Neural cell (in vitro differentiated cells): ENCODE results near the gene CABLES1. TPM values are rescaled to one million over a fixed set of nuclear protein-coding genes. Genes with fewer than 3 reads are reported as not detected.

Experiments used
- H2AFZ ChIP-seq: fragments of 200-600, 300-800 bp; sonication (generic), shearing (Covaris generic); 2 replicates; pipeline ENCODE4 v1.6.0; 2014; ENCODE audit warnings: low read depth, mild to moderate bottlenecking, antibody characterized with exemption, low read length, moderate library complexity
- H3F3A ChIP-seq: fragments of 200-600 bp; shearing (Covaris generic); 2 replicates; pipeline ENCODE4 v1.6.1; 2016; ENCODE audit warnings: mild to moderate bottlenecking, moderate library complexity, mixed read lengths, antibody characterized with exemption, low read length; ENCODE audit not compliant: insufficient read depth, poor library complexity, severe bottlenecking
- H3K27ac ChIP-seq: fragments of 200-600, 300-800 bp; sonication (generic), shearing (Covaris generic); 2 replicates; pipeline ENCODE4 v1.5.1; 2014; ENCODE audit warnings: mild to moderate bottlenecking, low read length, moderate library complexity
- H3K27me3 ChIP-seq: fragments of 300-800, 200-600 bp; sonication (generic), shearing (Covaris generic); 2 replicates; pipeline ENCODE4 v1.6.0; 2014; ENCODE audit warnings: mild to moderate bottlenecking, low read depth, low read length, moderate library complexity; ENCODE audit not compliant: insufficient read depth
- H3K36me3 ChIP-seq: fragments of 300-800, 200-600 bp; sonication (generic), shearing (Covaris generic); 2 replicates; pipeline ENCODE4 v1.5.1; 2014; ENCODE audit warnings: mild to moderate bottlenecking, antibody characterized with exemption, low read length, moderate library complexity; ENCODE audit not compliant: insufficient read depth
- H3K4me2 ChIP-seq: fragments of 300-800, 200-600 bp; sonication (generic), shearing (Covaris generic); 2 replicates; pipeline ENCODE4 v1.6.0; 2014; ENCODE audit warnings: mild to moderate bottlenecking, low read length
- H3K4me3 ChIP-seq: fragments of 300-800, 200-600 bp; sonication (generic), shearing (Covaris generic); 2 replicates; pipeline ENCODE4 v1.5.1; 2014; ENCODE audit warnings: mild to moderate bottlenecking, low read length, moderate library complexity
- H3K79me2 ChIP-seq: fragments of 200-600 bp; shearing (Covaris generic); replicated peaks from 2 replicates; pipeline ENCODE4 v1.6.0; 2014; ENCODE audit warnings: mild to moderate bottlenecking, low read length, moderate library complexity; ENCODE audit not compliant: insufficient read depth
- H3K9ac ChIP-seq: fragments of 300-800, 200-600 bp; sonication (generic), shearing (Covaris generic); 2 replicates; pipeline ENCODE4 v1.6.1; 2016; ENCODE audit warnings: mild to moderate bottlenecking, low read length, mixed read lengths
- H3K9me2 ChIP-seq: fragments of 200-600 bp; shearing (Covaris generic); 2 replicates; pipeline ENCODE4 v1.6.1; 2016; ENCODE audit warnings: mild to moderate bottlenecking, low read length, mixed read lengths; ENCODE audit not compliant: insufficient read depth
- H3K9me3 ChIP-seq: fragments of 200-600, 300-800 bp; sonication (generic), shearing (Covaris generic); 2 replicates; pipeline ENCODE4 v1.6.1; 2016; ENCODE audit warnings: mild to moderate bottlenecking, mixed run types, low read length, moderate library complexity, mixed read lengths
- H4K20me1 ChIP-seq: fragments of 200-600 bp; shearing (Covaris generic); 2 replicates; pipeline ENCODE4 v1.6.1; 2016; ENCODE audit warnings: mild to moderate bottlenecking, mixed run types; ENCODE audit not compliant: insufficient read depth
- EP300 ChIP-seq: fragments of 450-650 bp; conservative IDR thresholded peaks from 2 replicates; pipeline ENCODE4 v1.6.1; 2014; ENCODE audit warnings: antibody characterized with exemption, mild to moderate bottlenecking, moderate library complexity; ENCODE audit not compliant: poor library complexity, severe bottlenecking
- EZH2 ChIP-seq: fragments of 200-600, 300-800 bp; shearing (Covaris generic), sonication (generic); IDR thresholded peaks from 2 replicates; pipeline ENCODE4 v1.6.1; 2014; ENCODE audit warnings: antibody characterized with exemption, low read length, borderline replicate concordance, mild to moderate bottlenecking; ENCODE audit not compliant: insufficient read depth, poor library complexity, severe bottlenecking
- MXI1 ChIP-seq: fragments of 450-650 bp; conservative IDR thresholded peaks from 2 replicates; pipeline ENCODE4 v1.6.1; 2014; ENCODE audit warnings: antibody characterized with exemption, mild to moderate bottlenecking; ENCODE audit not compliant: poor library complexity, severe bottlenecking
- POLR2AphosphoS5 ChIP-seq: IDR thresholded peaks from 2 replicates; pipeline ENCODE4 v1.6.1; 2012
- RAD21 ChIP-seq: fragments of 450-650 bp; conservative IDR thresholded peaks from 2 replicates; pipeline ENCODE4 v1.6.1; 2014; ENCODE audit warnings: antibody characterized with exemption, mild to moderate bottlenecking, moderate library complexity
- SMC3 ChIP-seq: fragments of 450-650 bp; conservative IDR thresholded peaks from 2 replicates; pipeline ENCODE4 v1.6.1; 2014; ENCODE audit warnings: antibody characterized with exemption, mild to moderate bottlenecking, moderate library complexity; ENCODE audit not compliant: poor library complexity
- TAF1 ChIP-seq: IDR thresholded peaks from 2 replicates; pipeline ENCODE4 v1.6.1; 2012; ENCODE audit warnings: low read depth
- polyA plus RNA-seq: library from polyadenylated mRNA; depleted of rRNA; stranded (reverse); fragments of >200 nt; gene quantifications from 2 replicates; pipeline ENCODE4 v1.2.3, GENCODE V29; 2014
- TF ChIP-seq, protein P1 (sequence below): IDR thresholded peaks from 2 replicates; pipeline ENCODE4 v1.6.1; 2012; ENCODE audit warnings: borderline replicate concordance
- TF ChIP-seq, protein P2 (sequence below): fragments of 450-650 bp; IDR thresholded peaks from 2 replicates; pipeline ENCODE4 v1.5.1; 2014; ENCODE audit warnings: antibody characterized with exemption, mild to moderate bottlenecking, moderate library complexity; ENCODE audit not compliant: poor library complexity, severe bottlenecking

CABLES1 gene
- polyA plus RNA-seq, 1 donor from 2014 or later = 1.4 TPM

DNA sequence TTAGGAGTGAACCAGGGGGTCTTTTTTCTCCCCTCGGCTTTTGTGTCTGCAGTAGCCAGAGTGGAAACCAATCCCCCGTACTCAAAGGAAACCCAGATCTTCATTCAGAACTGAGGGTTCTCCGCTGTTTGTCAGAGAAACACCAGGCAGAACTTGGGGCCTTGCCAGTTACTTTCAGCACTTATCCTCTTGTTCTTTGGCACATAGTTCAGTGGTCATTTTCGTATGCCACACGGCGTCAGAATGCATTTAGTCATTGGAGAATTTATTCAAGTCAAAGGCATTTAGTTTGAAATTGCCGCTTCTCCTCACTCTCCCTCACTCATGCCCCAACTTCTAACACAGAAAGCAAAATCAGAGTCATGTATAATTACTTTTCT is 102.9 kb downstream of the CABLES1 start:
- TF ChIP-seq EP300 = no peak
- no peak for TF ChIP-seq MXI1
- TF ChIP-seq SMC3 = no peak
- TF ChIP-seq TAF1 = no peak
- TF ChIP-seq, protein P1, sequence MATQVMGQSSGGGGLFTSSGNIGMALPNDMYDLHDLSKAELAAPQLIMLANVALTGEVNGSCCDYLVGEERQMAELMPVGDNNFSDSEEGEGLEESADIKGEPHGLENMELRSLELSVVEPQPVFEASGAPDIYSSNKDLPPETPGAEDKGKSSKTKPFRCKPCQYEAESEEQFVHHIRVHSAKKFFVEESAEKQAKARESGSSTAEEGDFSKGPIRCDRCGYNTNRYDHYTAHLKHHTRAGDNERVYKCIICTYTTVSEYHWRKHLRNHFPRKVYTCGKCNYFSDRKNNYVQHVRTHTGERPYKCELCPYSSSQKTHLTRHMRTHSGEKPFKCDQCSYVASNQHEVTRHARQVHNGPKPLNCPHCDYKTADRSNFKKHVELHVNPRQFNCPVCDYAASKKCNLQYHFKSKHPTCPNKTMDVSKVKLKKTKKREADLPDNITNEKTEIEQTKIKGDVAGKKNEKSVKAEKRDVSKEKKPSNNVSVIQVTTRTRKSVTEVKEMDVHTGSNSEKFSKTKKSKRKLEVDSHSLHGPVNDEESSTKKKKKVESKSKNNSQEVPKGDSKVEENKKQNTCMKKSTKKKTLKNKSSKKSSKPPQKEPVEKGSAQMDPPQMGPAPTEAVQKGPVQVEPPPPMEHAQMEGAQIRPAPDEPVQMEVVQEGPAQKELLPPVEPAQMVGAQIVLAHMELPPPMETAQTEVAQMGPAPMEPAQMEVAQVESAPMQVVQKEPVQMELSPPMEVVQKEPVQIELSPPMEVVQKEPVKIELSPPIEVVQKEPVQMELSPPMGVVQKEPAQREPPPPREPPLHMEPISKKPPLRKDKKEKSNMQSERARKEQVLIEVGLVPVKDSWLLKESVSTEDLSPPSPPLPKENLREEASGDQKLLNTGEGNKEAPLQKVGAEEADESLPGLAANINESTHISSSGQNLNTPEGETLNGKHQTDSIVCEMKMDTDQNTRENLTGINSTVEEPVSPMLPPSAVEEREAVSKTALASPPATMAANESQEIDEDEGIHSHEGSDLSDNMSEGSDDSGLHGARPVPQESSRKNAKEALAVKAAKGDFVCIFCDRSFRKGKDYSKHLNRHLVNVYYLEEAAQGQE = no peak
- TF ChIP-seq POLR2AphosphoS5 = no peak
- TF ChIP-seq EZH2 = no peak
- TF ChIP-seq RAD21 = no peak
- TF ChIP-seq, protein P2, sequence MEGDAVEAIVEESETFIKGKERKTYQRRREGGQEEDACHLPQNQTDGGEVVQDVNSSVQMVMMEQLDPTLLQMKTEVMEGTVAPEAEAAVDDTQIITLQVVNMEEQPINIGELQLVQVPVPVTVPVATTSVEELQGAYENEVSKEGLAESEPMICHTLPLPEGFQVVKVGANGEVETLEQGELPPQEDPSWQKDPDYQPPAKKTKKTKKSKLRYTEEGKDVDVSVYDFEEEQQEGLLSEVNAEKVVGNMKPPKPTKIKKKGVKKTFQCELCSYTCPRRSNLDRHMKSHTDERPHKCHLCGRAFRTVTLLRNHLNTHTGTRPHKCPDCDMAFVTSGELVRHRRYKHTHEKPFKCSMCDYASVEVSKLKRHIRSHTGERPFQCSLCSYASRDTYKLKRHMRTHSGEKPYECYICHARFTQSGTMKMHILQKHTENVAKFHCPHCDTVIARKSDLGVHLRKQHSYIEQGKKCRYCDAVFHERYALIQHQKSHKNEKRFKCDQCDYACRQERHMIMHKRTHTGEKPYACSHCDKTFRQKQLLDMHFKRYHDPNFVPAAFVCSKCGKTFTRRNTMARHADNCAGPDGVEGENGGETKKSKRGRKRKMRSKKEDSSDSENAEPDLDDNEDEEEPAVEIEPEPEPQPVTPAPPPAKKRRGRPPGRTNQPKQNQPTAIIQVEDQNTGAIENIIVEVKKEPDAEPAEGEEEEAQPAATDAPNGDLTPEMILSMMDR = no peak
- Histone ChIP-seq H2AFZ (no peak overlapping the region), H3K9me2 (no peaks in the 10 kb centered on the region), H3K79me2 (no peaks in the 10 kb centered on the region), H3K4me2 (no peak overlapping the region), H3K36me3 (no peaks in the 10 kb centered on the region), H3K4me3 (no peak overlapping the region), H3K9me3 (no peaks in the 10 kb centered on the region), H3F3A (no peaks in the 10 kb centered on the region), H3K9ac (no peak overlapping the region), H3K27me3 (no peaks in the 10 kb centered on the region), H3K27ac (no peak overlapping the region), H4K20me1 (no peaks in the 10 kb centered on the region)

DNA sequence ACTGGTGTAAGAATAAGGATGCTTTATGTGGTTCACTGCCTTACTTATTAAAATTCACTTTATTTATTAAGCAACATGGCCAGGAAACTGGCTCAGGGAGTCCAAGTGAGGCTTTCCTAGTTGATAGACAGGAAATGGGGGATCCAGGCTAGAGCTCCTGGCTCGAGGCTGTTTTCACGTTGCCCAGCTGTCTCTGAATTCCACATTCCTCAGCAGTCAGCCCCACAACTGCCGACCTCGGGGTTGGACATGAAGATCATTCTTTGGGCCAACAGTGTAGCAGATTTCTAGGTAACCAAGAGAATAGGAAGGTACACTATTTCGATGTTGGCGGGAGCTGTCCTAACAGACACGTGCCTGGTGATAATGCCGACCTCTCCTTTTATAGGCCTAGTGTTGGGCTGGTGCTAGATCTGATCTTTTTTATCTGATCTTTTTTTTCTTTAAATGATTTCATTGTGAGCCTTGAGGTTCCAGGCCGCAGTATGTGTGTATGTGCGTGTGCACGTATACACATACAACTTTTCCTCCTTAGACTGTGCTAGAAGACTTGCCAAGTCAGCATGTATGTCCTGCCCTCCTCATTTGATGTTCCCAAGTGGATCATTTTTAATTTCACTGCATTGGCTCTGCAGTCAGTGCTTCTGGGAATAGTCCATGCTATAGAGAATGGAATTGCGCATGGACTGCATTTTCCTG is 103.5 kb downstream of the CABLES1 start:
- H3K9me3 ChIP-seq = no peaks in the 10 kb centered on the region
- no peak overlapping the region for H2AFZ ChIP-seq
- no peaks in the 10 kb centered on the region for H3K9me2 ChIP-seq
- H3K4me2 ChIP-seq = no peak overlapping the region
- no peaks in the 10 kb centered on the region for H4K20me1 ChIP-seq
- H3F3A ChIP-seq = no peaks in the 10 kb centered on the region
- no peaks in the 10 kb centered on the region for H3K27me3 ChIP-seq
- H3K4me3 ChIP-seq = no peak overlapping the region
- no peaks in the 10 kb centered on the region for H3K36me3 ChIP-seq
- H3K9ac ChIP-seq = no peak overlapping the region
- H3K27ac ChIP-seq = no peak overlapping the region
- no peak for TF ChIP-seq RAD21
- TF ChIP-seq SMC3 = no peak
- TF ChIP-seq POLR2AphosphoS5 = no peak
- no peak for TF ChIP-seq EP300
- no peak for TF ChIP-seq MXI1
- no peak for TF ChIP-seq EZH2
- TF ChIP-seq TAF1 = no peak
- TF ChIP-seq, protein P2 = no peak
- TF ChIP-seq, protein P1 = no peak
- no peaks in the 10 kb centered on the region for H3K79me2 ChIP-seq
